Kidney epithelial cell (primary cell): ENCODE data around the gene IL1RN. TPM values are rescaled to one million over a fixed set of nuclear protein-coding genes. Genes with fewer than 3 reads are reported as not detected.

Experiments
- DNase-seq: peaks from one replicate; pipeline ENCODE4 v3.0.0-alpha.2; 2010; ENCODE audit warnings: low read depth
- H3K27me3 ChIP-seq: 2 replicates; pipeline ENCODE4 v1.6.0; 2011; ENCODE audit warnings: low read length; ENCODE audit not compliant: control insufficient read depth, insufficient read depth
- H3K36me3 ChIP-seq: 2 replicates; pipeline ENCODE4 v1.5.1; 2011; ENCODE audit warnings: low read length; ENCODE audit not compliant: control insufficient read depth, insufficient read depth
- H3K4me3 ChIP-seq: 2 replicates; pipeline ENCODE4 v1.5.1; 2011; ENCODE audit warnings: low read depth, mild to moderate bottlenecking, control low read depth, low read length
- total RNA-seq: library from RNA; depleted of rRNA; stranded (reverse); fragments of >200 nt; gene quantifications from 2 replicates; pipeline ENCODE4 v1.2.3, GENCODE V29; 2015
- TF ChIP-seq, protein P1 (sequence below): IDR thresholded peaks from 2 replicates; pipeline ENCODE4 v1.5.1; 2011; ENCODE audit warnings: mild to moderate bottlenecking, moderate library complexity, low read length, control low read depth, inconsistent platforms; ENCODE audit not compliant: insufficient read depth, poor library complexity, severe bottlenecking

The IL1RN gene
- total RNA-seq, 1 donor from 2014 or later = 11.3 TPM

DNA sequence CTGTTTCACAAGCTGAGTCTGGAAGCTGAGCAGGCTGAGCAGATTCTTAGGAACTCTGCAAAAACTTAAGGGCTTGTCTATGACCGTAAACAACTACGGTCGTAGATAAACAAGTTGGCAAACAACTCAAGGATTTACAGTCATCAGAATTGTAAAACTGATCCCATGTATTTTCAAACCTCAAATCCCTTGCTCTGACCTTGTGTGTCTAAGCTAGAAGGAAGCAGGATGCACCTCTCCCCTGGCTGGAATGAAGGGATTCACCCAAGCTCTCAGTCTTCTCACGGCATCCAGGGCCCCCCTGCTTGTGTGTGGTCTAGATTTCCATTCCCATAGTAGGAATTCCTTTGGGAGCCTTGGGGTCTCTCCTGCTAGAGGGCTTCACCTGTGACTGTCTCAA is 12.4 kb upstream of the IL1RN start:
- no peak overlapping the region for H3K4me3 ChIP-seq
- DNase-seq = no peak
- H3K27me3 ChIP-seq = no peaks in the 10 kb centered on the region
- TF ChIP-seq, protein P1, sequence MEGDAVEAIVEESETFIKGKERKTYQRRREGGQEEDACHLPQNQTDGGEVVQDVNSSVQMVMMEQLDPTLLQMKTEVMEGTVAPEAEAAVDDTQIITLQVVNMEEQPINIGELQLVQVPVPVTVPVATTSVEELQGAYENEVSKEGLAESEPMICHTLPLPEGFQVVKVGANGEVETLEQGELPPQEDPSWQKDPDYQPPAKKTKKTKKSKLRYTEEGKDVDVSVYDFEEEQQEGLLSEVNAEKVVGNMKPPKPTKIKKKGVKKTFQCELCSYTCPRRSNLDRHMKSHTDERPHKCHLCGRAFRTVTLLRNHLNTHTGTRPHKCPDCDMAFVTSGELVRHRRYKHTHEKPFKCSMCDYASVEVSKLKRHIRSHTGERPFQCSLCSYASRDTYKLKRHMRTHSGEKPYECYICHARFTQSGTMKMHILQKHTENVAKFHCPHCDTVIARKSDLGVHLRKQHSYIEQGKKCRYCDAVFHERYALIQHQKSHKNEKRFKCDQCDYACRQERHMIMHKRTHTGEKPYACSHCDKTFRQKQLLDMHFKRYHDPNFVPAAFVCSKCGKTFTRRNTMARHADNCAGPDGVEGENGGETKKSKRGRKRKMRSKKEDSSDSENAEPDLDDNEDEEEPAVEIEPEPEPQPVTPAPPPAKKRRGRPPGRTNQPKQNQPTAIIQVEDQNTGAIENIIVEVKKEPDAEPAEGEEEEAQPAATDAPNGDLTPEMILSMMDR = no peak
- no peaks in the 10 kb centered on the region for H3K36me3 ChIP-seq

DNA sequence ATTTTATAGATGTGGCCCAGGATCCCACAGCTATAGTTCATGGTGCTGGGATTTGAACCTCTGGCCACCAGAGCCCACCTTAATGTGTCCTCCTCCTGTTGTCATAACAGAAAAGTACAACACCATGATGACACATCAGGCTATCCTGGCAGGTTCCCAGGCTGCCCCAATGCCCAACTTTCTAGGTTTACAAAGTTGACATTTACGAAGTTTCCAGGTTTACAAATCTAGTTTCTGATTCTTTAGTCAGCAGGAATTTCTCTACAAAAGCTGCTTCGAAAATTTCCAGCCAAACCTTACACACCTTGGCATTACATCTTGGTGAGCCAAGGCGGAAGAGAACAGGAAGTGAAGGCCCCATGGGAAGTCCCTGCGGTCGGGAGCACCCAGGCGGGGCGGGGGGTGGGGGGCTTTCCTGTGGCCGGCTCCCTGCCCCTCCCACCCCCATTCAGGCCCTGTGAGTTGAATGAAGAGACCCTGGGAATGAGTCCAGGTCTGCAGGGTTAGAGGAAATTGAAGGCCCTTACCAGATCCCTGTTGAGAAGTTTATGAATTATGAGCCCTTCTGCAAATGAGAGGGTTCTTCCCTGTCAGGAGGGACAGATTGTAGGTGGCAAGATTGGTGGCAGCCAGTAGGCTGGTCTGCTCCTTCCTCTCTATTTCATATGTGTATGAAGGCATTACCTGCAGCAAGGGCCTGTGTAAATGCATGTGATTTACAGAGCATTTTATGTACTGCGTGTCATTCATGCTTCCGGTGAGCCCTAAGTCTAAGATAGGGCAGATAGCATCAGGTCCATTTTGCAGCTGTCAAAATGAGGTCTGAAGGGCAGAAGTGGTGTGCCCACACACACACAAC is 11.1 kb upstream of the IL1RN start:
- TF ChIP-seq, protein P1 = no peak
- Histone ChIP-seq H3K36me3 (no peaks in the 10 kb centered on the region), H3K27me3 (no peaks in the 10 kb centered on the region), H3K4me3 (no peak overlapping the region)
- no peak for DNase-seq

GRCh38 chr2:113117541-113118262 is 9.7 kb upstream of the IL1RN start:
- peak; percentile 52 for DNase-seq
- TF ChIP-seq, protein P1 = no peak
- Histone ChIP-seq H3K36me3 (no peaks in the 10 kb centered on the region), H3K27me3 (no peaks in the 10 kb centered on the region), H3K4me3 (no peak overlapping the region)

GRCh38 chr2:113118263-113118657 is 9.1 kb upstream of the IL1RN start:
- no peak for DNase-seq
- Histone ChIP-seq H3K27me3 (no peaks in the 10 kb centered on the region), H3K4me3 (no peak overlapping the region), H3K36me3 (no peaks in the 10 kb centered on the region)
- TF ChIP-seq, protein P1 = no peak

DNA sequence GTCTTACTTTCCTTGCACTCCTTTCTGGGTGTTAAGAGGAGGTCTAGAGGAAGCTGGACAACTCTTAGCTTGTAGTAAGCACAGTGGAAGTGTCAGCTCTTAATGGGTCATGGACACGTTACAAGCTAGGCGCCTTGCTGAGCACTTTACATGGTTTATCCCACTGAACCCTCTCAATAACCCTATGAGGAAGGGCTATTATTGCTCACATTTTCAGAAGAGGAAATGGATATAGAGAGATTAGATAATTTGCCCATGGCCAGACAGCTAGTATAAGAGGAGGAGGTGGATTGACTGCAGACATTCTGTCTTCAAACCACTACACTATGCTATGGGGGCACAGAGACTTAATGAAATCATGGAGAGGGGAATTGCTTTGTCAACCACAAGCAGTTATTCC is 8.3 kb upstream of the IL1RN start:
- TF ChIP-seq, protein P1 = no peak
- Histone ChIP-seq H3K27me3 (no peaks in the 10 kb centered on the region), H3K36me3 (no peaks in the 10 kb centered on the region), H3K4me3 (no peak overlapping the region)
- no peak for DNase-seq

GRCh38 chr2:113120861-113121260 is 6.5 kb upstream of the IL1RN start:
- no peak for DNase-seq
- TF ChIP-seq, protein P1 = no peak
- Histone ChIP-seq H3K4me3 (no peak overlapping the region), H3K27me3 (no peaks in the 10 kb centered on the region), H3K36me3 (no peaks in the 10 kb centered on the region)
